KMS-11 (cell line): ENCODE results near the gene MRE11.

ENCODE experiments used
- H2AFZ ChIP-seq: fragments of 200-600 bp; sonication (generic); 2 replicates; pipeline ENCODE4 v1.6.1; 2016; ENCODE audit warnings: antibody characterized with exemption, mixed run types, low read depth
- H3K27ac ChIP-seq: fragments of 200-600 bp; sonication (generic); 2 replicates; pipeline ENCODE4 v1.6.1; 2016; ENCODE audit warnings: mild to moderate bottlenecking, mixed run types
- H3K27me3 ChIP-seq: fragments of 200-600 bp; sonication (generic); 2 replicates; pipeline ENCODE4 v1.6.1; 2017; ENCODE audit warnings: mild to moderate bottlenecking, low read depth, mixed run types, moderate library complexity; ENCODE audit not compliant: insufficient read depth
- H3K36me3 ChIP-seq: fragments of 200-600 bp; sonication (generic); 2 replicates; pipeline ENCODE4 v1.6.1; 2017; ENCODE audit warnings: mild to moderate bottlenecking, mixed run types; ENCODE audit not compliant: insufficient read depth
- H3K4me1 ChIP-seq: fragments of 200-600 bp; sonication (generic); 2 replicates; pipeline ENCODE4 v1.6.1; 2016; ENCODE audit warnings: mild to moderate bottlenecking, low read depth, mixed run types; ENCODE audit not compliant: poor library complexity, severe bottlenecking
- H3K4me2 ChIP-seq: fragments of 200-600 bp; sonication (generic); 2 replicates; pipeline ENCODE4 v1.7.0; 2016; ENCODE audit warnings: mild to moderate bottlenecking, mixed run types
- H3K4me3 ChIP-seq: fragments of 200-600 bp; sonication (generic); IDR thresholded peaks from 2 replicates; pipeline ENCODE4 v1.6.1; 2017; ENCODE audit warnings: low read depth, low read length, mixed read lengths; ENCODE audit not compliant: insufficient read depth
- H3K79me2 ChIP-seq: fragments of 200-600 bp; sonication (generic); 2 replicates; pipeline ENCODE4 v1.6.1; 2016; ENCODE audit warnings: low read depth, mixed run types; ENCODE audit not compliant: insufficient read depth
- H3K9ac ChIP-seq: fragments of 200-600 bp; sonication (generic); 2 replicates; pipeline ENCODE4 v1.6.1; 2016; ENCODE audit warnings: mild to moderate bottlenecking, mixed run types
- H4K20me1 ChIP-seq: fragments of 200-600 bp; sonication (generic); 2 replicates; pipeline ENCODE4 v1.6.1; 2016; ENCODE audit warnings: mild to moderate bottlenecking, mixed run types; ENCODE audit not compliant: insufficient read depth
- TF ChIP-seq, protein P1 (sequence below): fragments of 200-600 bp; sonication (generic); conservative IDR thresholded peaks from 2 replicates; pipeline ENCODE4 v1.6.1; 2017; ENCODE audit warnings: low read depth, mild to moderate bottlenecking, antibody characterized with exemption, low read length, moderate library complexity, mixed read lengths

MRE11 gene

DNA sequence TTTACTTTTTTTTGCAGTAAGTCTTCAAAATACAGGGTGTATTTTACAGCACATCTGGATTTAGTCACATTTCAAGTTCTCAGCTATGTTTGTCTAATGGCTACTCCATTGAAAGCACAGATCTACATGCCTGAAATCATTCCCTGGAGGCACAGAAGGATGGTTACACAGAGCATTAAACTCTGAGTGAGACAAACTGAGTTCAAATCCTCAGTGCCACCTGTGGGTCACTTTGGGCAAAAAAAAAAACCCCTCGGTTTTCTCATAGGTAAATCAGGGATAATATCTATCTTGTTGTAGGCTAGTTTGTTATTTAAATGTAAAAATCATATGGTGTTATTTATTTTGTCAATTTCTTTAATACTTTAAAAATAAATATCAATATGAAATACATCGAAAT lies 7.9 kb upstream of the MRE11 start:
- H3K79me2 ChIP-seq: no peaks in the 10 kb centered on the region
- no peak overlapping the region for H3K4me3 ChIP-seq
- TF ChIP-seq, protein P1, sequence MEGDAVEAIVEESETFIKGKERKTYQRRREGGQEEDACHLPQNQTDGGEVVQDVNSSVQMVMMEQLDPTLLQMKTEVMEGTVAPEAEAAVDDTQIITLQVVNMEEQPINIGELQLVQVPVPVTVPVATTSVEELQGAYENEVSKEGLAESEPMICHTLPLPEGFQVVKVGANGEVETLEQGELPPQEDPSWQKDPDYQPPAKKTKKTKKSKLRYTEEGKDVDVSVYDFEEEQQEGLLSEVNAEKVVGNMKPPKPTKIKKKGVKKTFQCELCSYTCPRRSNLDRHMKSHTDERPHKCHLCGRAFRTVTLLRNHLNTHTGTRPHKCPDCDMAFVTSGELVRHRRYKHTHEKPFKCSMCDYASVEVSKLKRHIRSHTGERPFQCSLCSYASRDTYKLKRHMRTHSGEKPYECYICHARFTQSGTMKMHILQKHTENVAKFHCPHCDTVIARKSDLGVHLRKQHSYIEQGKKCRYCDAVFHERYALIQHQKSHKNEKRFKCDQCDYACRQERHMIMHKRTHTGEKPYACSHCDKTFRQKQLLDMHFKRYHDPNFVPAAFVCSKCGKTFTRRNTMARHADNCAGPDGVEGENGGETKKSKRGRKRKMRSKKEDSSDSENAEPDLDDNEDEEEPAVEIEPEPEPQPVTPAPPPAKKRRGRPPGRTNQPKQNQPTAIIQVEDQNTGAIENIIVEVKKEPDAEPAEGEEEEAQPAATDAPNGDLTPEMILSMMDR: no peak
- H3K36me3 ChIP-seq: no peaks in the 10 kb centered on the region
- no peaks in the 10 kb centered on the region for H3K4me1 ChIP-seq
- no peaks in the 10 kb centered on the region for H3K27me3 ChIP-seq
- no peaks in the 10 kb centered on the region for H4K20me1 ChIP-seq
- no peak overlapping the region for H2AFZ ChIP-seq
- no peak overlapping the region for H3K9ac ChIP-seq
- no peak overlapping the region for H3K4me2 ChIP-seq
- no peak overlapping the region for H3K27ac ChIP-seq

DNA sequence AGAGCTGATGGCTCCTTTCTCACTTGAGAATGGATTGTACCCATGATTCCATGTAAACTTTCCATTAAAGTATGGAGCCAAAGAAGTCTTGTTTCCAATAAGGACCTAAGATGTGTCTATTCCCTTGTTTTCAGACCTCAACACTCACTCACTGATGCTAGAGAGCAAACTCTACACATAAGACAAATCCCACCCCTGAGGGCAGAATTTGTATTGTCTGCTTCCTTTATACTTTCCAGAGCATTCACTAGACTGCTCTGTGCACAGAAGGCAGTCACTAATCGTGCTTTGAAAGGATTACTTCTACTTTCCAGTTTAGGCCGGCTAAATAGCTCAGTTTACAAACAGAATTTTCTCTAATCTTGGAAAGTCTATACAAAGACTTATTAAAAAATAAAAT lies 6.5 kb upstream of the MRE11 start:
- Histone ChIP-seq H3K27me3 (no peaks in the 10 kb centered on the region), H3K4me3 (no peak overlapping the region), H3K9ac (no peak overlapping the region), H4K20me1 (no peaks in the 10 kb centered on the region), H3K4me2 (no peak overlapping the region), H3K27ac (no peak overlapping the region), H3K79me2 (peaks cover under 1% of the 10 kb centered on the region; the same call in 1 of the 2 replicates), H3K4me1 (peaks cover 4% of the 10 kb centered on the region), H2AFZ (no peak overlapping the region), H3K36me3 (no peaks in the 10 kb centered on the region)
- TF ChIP-seq, protein P1: no peak

- H3K27me3 ChIP-seq: no peaks in the 10 kb centered on the region
- H2AFZ ChIP-seq: peak overlapping the region; percentile 34
- H3K9ac ChIP-seq: peak overlapping the region; percentile 88
- TF ChIP-seq, protein P1: no peak
- H3K4me3 ChIP-seq: no peak overlapping the region
- peak overlapping the region; percentile 60; the same call in 1 of the 2 replicates for H3K27ac ChIP-seq
- peaks cover 33% of the 10 kb centered on the region; the same call in 1 of the 2 replicates for H3K79me2 ChIP-seq
- peak overlapping the region; percentile 78 for H3K4me2 ChIP-seq
- no peaks in the 10 kb centered on the region for H4K20me1 ChIP-seq
- peaks cover 28% of the 10 kb centered on the region for H3K4me1 ChIP-seq
- H3K36me3 ChIP-seq: no peaks in the 10 kb centered on the region
Measured at GRCh38 chr11:94494126-94494680, 559 bp upstream of the MRE11 start.

DNA sequence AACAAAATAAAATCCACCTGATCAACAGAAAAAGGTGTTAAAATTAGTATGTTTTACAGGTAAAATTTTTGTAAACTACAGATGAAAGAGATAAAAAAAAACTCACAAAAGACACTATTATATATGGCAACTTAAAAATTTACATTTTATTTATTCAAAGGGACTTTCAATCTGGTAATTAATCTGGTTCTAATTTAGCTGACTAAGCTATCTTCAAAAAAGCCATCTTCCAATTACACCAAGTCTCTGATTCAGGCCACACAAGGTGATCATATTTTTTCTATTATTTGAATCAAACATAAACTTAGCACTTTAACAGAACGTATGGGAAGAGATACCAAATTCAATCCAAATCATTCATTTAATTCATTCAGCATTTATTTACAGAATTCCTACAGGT lies 7.6 kb downstream of the MRE11 start:
- Histone ChIP-seq H3K27ac (no peak overlapping the region), H3K4me2 (no peak overlapping the region)
- TF ChIP-seq, protein P1: no peak

More for the DNA sequence above, 7.6 kb downstream of the MRE11 start:
- peaks cover under 1% of the 10 kb centered on the region; the same call in 1 of the 2 replicates for H3K79me2 ChIP-seq
- no peak overlapping the region for H3K9ac ChIP-seq
- H4K20me1 ChIP-seq: no peaks in the 10 kb centered on the region
- no peaks in the 10 kb centered on the region for H3K36me3 ChIP-seq
- no peaks in the 10 kb centered on the region for H3K4me1 ChIP-seq
- no peaks in the 10 kb centered on the region for H3K27me3 ChIP-seq
- no peak overlapping the region for H2AFZ ChIP-seq
- H3K4me3 ChIP-seq: no peak overlapping the region
